GM03348 (cell line): Measurements from ENCODE around the gene DGKI.

Experiments used
- DNase-seq: peaks from one replicate; pipeline ENCODE4 v3.0.0; 2012; ENCODE audit warnings: low spot score

The DGKI gene

GRCh38 chr7:137871170-137871915 is 24.6 kb upstream of the DGKI start:
- DNase-seq: peak; percentile 37

GRCh38 chr7:137870684-137871083 is 23.9 kb upstream of the DGKI start:
- no peak for DNase-seq

GRCh38 chr7:137870078-137870477 is 23.3 kb upstream of the DGKI start:
- no peak for DNase-seq

- no peak for DNase-seq
Measured at GRCh38 chr7:137869260-137869659, 22.5 kb upstream of the DGKI start.

GRCh38 chr7:137867289-137867688 is 20.5 kb upstream of the DGKI start:
- no peak for DNase-seq

GRCh38 chr7:137865764-137866163 is 19.0 kb upstream of the DGKI start:
- DNase-seq: no peak

- no peak for DNase-seq
Measured at GRCh38 chr7:137862964-137863363, 16.2 kb upstream of the DGKI start.

GRCh38 chr7:137862358-137862757 is 15.6 kb upstream of the DGKI start:
- no peak for DNase-seq

- no peak for DNase-seq
Measured at GRCh38 chr7:137860542-137860941, 13.8 kb upstream of the DGKI start.

GRCh38 chr7:137853053-137853452 is 6.3 kb upstream of the DGKI start:
- DNase-seq: no peak

GRCh38 chr7:137852108-137852507 is 5.3 kb upstream of the DGKI start:
- no peak for DNase-seq

GRCh38 chr7:137850972-137851945 is 4.5 kb upstream of the DGKI start:
- DNase-seq: peak; percentile 20

- no peak for DNase-seq
Measured at GRCh38 chr7:137850571-137850970, 3.8 kb upstream of the DGKI start.

GRCh38 chr7:137848095-137848494 is 1.3 kb upstream of the DGKI start:
- DNase-seq: no peak

- peak; percentile 22 for DNase-seq
Measured at GRCh38 chr7:137847568-137848050, 835 bp upstream of the DGKI start.

GRCh38 chr7:137846549-137846826 is 286 bp downstream of the DGKI start:
- no peak for DNase-seq

GRCh38 chr7:137844677-137845425 is 1.9 kb downstream of the DGKI start:
- DNase-seq: no peak

- no peak for DNase-seq
Measured at GRCh38 chr7:137839903-137840779, 6.6 kb downstream of the DGKI start.

- no peak for DNase-seq
Measured at GRCh38 chr7:137838706-137839315, 8.0 kb downstream of the DGKI start.

GRCh38 chr7:137836541-137836940 is 10.2 kb downstream of the DGKI start:
- no peak for DNase-seq

GRCh38 chr7:137836113-137836509 is 10.7 kb downstream of the DGKI start:
- no peak for DNase-seq
